SK-N-SH (cell line): ENCODE results near the gene POLE3. TPM values are rescaled to one million over a fixed set of nuclear protein-coding genes. Genes with fewer than 3 reads are reported as not detected.

Experiments
- CTCF ChIA-PET: fragments of 300-600, 350-600 bp; formaldehyde crosslinking; extraction: SDS; loops from one replicate; lab custom pipeline; 2021; lab: Yijun Ruan, JAX
- POLR2A ChIA-PET: fragments of 350-600 bp; sonication (Branson Sonifier 250); formaldehyde crosslinking; extraction: SDS; loops from one replicate; lab custom pipeline; 2020; ENCODE audit warnings: antibody characterized with exemption, inconsistent platforms; lab: Yijun Ruan, JAX
- DNase-seq: peaks from one replicate; pipeline ENCODE4 v3.0.0; 2012
- H2AFZ ChIP-seq: fragments of 200-600 bp; sonication (generic); 2 replicates; pipeline ENCODE4 v1.8.1; 2016; ENCODE audit warnings: antibody characterized with exemption, mild to moderate bottlenecking, low read depth
- H3F3A ChIP-seq: fragments of 200-600 bp; sonication (generic); replicated peaks from 2 replicates; pipeline ENCODE3; 2016; ENCODE audit warnings: antibody characterized with exemption, mild to moderate bottlenecking; ENCODE audit not compliant: insufficient read depth
- H3K27ac ChIP-seq, 2 experiments: fragments of 200-500 bp in 1 of 2; fragments of 200-600 bp in 1 of 2; sonication (Bioruptor generic) in 1 of 2; sonication (generic), shearing (Covaris generic) in 1 of 2; 2 replicates each; pipeline versions ENCODE4 v1.5.1 to v1.6.1; 2014 to 2016; ENCODE audit warnings: low read depth in 2 of 2, inconsistent platforms in 1 of 2, low read length in 1 of 2, mild to moderate bottlenecking in 1 of 2, mixed read lengths in 1 of 2
- H3K27me3 ChIP-seq: fragments of 200-600 bp; sonication (generic), shearing (Covaris generic); 2 replicates; pipeline ENCODE4 v1.6.1; 2016; ENCODE audit warnings: mixed run types; ENCODE audit not compliant: insufficient read depth
- H3K36me3 ChIP-seq, 2 experiments: fragments of 200-500 bp in 1 of 2; fragments of 200-600 bp in 1 of 2; sonication (Bioruptor generic) in 1 of 2; sonication (generic) in 1 of 2; replicated peaks in 1 of 2; 2 replicates each; pipeline versions ENCODE3 to v1.5.1; 2014 to 2016; ENCODE audit warnings: low read length in 1 of 2, mild to moderate bottlenecking in 1 of 2; ENCODE audit not compliant: insufficient read depth in 2 of 2, control insufficient read depth in 1 of 2
- H3K4me1 ChIP-seq, 2 experiments: fragments of 200-500 bp in 1 of 2; fragments of 200-600 bp in 1 of 2; sonication (Bioruptor generic) in 1 of 2; sonication (generic), shearing (Covaris generic) in 1 of 2; 2 replicates each; pipeline versions ENCODE4 v1.5.1 to v1.6.1; 2014 to 2016; ENCODE audit warnings: low read depth in 1 of 2, low read length in 1 of 2, mixed run types in 1 of 2; ENCODE audit not compliant: insufficient read depth in 2 of 2, control insufficient read depth in 1 of 2
- H3K4me2 ChIP-seq: fragments of 200-600 bp; sonication (generic), shearing (Covaris generic); 2 replicates; pipeline ENCODE4 v1.6.1; 2017; ENCODE audit warnings: mixed run types
- H3K4me3 ChIP-seq, 2 experiments: fragments of 200-500 bp in 1 of 2; fragments of 200-600 bp in 1 of 2; sonication (Bioruptor generic) in 1 of 2; sonication (generic), shearing (Covaris generic) in 1 of 2; 2 replicates each; pipeline versions ENCODE4 v1.5.1 to v1.8.1; 2014 to 2016; ENCODE audit warnings: low read depth in 2 of 2, inconsistent platforms in 1 of 2, low read length in 1 of 2, mild to moderate bottlenecking in 1 of 2, mixed read lengths in 1 of 2, moderate library complexity in 1 of 2
- H3K79me2 ChIP-seq: fragments of 200-600 bp; sonication (generic); 2 replicates; pipeline ENCODE4 v1.8.1; 2017; ENCODE audit warnings: mild to moderate bottlenecking; ENCODE audit not compliant: insufficient read depth
- H3K9ac ChIP-seq: fragments of 200-600 bp; sonication (generic); 2 replicates; pipeline ENCODE4 v1.6.1; 2017; ENCODE audit warnings: mixed run types
- H3K9me2 ChIP-seq: fragments of 200-600 bp; sonication (generic); 2 replicates; pipeline ENCODE4 v1.6.1; 2017; ENCODE audit warnings: mixed run types
- H3K9me3 ChIP-seq: fragments of 200-600 bp; sonication (generic); 2 replicates; pipeline ENCODE4 v1.6.1; 2017; ENCODE audit warnings: mixed run types, mild to moderate bottlenecking, moderate library complexity
- H4K20me1 ChIP-seq: fragments of 200-600 bp; sonication (generic); 2 replicates; pipeline ENCODE4 v1.6.1; 2017; ENCODE audit warnings: mild to moderate bottlenecking, mixed run types; ENCODE audit not compliant: insufficient read depth
- CTCF ChIP-seq: fragments of 200-600 bp; sonication (generic); IDR thresholded peaks from 2 replicates; pipeline ENCODE4 v1.6.1; 2017; ENCODE audit warnings: antibody characterized with exemption, mild to moderate bottlenecking, moderate library complexity
- ELF1 ChIP-seq: IDR thresholded peaks from 2 replicates; pipeline ENCODE4 v1.4.0; 2012
- EP300 ChIP-seq, 2 experiments: IDR thresholded peaks; 2 replicates each; pipeline versions ENCODE4 v1.4.0 to v1.6.1; 2012; ENCODE audit warnings: borderline replicate concordance in 1 of 2, low read depth in 1 of 2, low read length in 1 of 2
- EZH2phosphoT487 ChIP-seq: fragments of 200-600 bp; sonication (generic); IDR thresholded peaks from 2 replicates; pipeline ENCODE4 v1.6.1; 2017; ENCODE audit warnings: low read depth, mixed run types, mild to moderate bottlenecking, antibody characterized with exemption, moderate library complexity, borderline replicate concordance
- FOXJ3 ChIP-seq: sonication (generic); formaldehyde crosslinking; IDR thresholded peaks from 2 replicates; pipeline ENCODE4 v1.5.1; 2020; ENCODE audit warnings: mild to moderate bottlenecking, missing genetic modification reagents
- FOXM1 ChIP-seq: IDR thresholded peaks from 2 replicates; pipeline ENCODE4 v1.4.0; 2012; ENCODE audit warnings: low read depth, mild to moderate bottlenecking
- GATA2 ChIP-seq: sonication (generic); formaldehyde crosslinking; IDR thresholded peaks from 2 replicates; pipeline ENCODE4 v1.5.0; 2020; ENCODE audit warnings: mild to moderate bottlenecking, missing genetic modification reagents
- IRF3 ChIP-seq: fragments of 150-350 bp; IDR thresholded peaks from 2 replicates; pipeline ENCODE4 v1.6.1; 2016; ENCODE audit warnings: mild to moderate bottlenecking, low read depth, low read length
- JUND ChIP-seq: IDR thresholded peaks from 2 replicates; pipeline ENCODE4 v1.4.0; 2012
- MAX ChIP-seq: IDR thresholded peaks from 2 replicates; pipeline ENCODE4 v1.4.0; 2012; ENCODE audit warnings: low read depth
- MEF2A ChIP-seq: IDR thresholded peaks from 2 replicates; pipeline ENCODE4 v1.4.0; 2012; ENCODE audit warnings: low read depth, borderline replicate concordance
- NFIC ChIP-seq: IDR thresholded peaks from 2 replicates; pipeline ENCODE4 v1.4.0; 2012; ENCODE audit warnings: borderline replicate concordance
- RAD21 ChIP-seq: IDR thresholded peaks from 2 replicates; pipeline ENCODE4 v1.6.1; 2012; ENCODE audit warnings: mild to moderate bottlenecking, low read length
- RCOR1 ChIP-seq: fragments of 150-350 bp; IDR thresholded peaks from 2 replicates; pipeline ENCODE4 v1.6.1; 2017; ENCODE audit warnings: antibody characterized with exemption, low read length
- SIN3A ChIP-seq: IDR thresholded peaks from 2 replicates; pipeline ENCODE4 v1.6.1; 2012; ENCODE audit warnings: low read depth, mild to moderate bottlenecking, low read length, moderate library complexity, borderline replicate concordance
- SMC3 ChIP-seq: IDR thresholded peaks from 2 replicates; pipeline ENCODE4 v1.6.1; 2012; ENCODE audit warnings: low read depth, low read length, improper control_type of control experiment
- TAF1 ChIP-seq: IDR thresholded peaks from 2 replicates; pipeline ENCODE4 v1.6.1; 2012; ENCODE audit warnings: low read depth, mild to moderate bottlenecking, low read length, moderate library complexity, borderline replicate concordance
- TCF12 ChIP-seq: IDR thresholded peaks from 2 replicates; pipeline ENCODE4 v1.4.0; 2012
- TEAD4 ChIP-seq: IDR thresholded peaks from 2 replicates; pipeline ENCODE4 v1.4.0; 2012; ENCODE audit warnings: mild to moderate bottlenecking, borderline replicate concordance; ENCODE audit not compliant: insufficient read depth
- YY1 ChIP-seq: IDR thresholded peaks from 2 replicates; pipeline ENCODE4 v1.4.0; 2012; ENCODE audit warnings: low read depth, mild to moderate bottlenecking
- WGBS: methylation state at CpG from one replicate; pipeline ENCODE4 v1.1.6; 2017; ENCODE audit warnings: low lambda C conversion rate; 5-methylcytosine and 5-hydroxymethylcytosine counted together
- polyA plus RNA-seq, 3 experiments: library from polyadenylated mRNA; depleted of rRNA; stranded (reverse); fragments of >200 nt; gene quantifications; 2 replicates each; pipeline ENCODE4 v1.2.3, GENCODE V29; 2012
- TF ChIP-seq, protein P1 (sequence below): IDR thresholded peaks from 2 replicates; pipeline ENCODE4 v1.4.0; 2012; ENCODE audit warnings: low read depth, borderline replicate concordance
- TF ChIP-seq, protein P2 (sequence below): fragments of 150-350 bp; IDR thresholded peaks from 2 replicates; pipeline ENCODE4 v1.6.1; 2017; ENCODE audit warnings: antibody characterized with exemption, low read length, low read depth, borderline replicate concordance

POLE3 gene
- polyA plus RNA-seq, 1 of the 3 experiments (the other 2 are of a cell fraction) = 40.1 TPM

GRCh38 chr9:113373256-113373655 is 37.2 kb downstream of the POLE3 start:
- CTCF ChIA-PET = interaction anchor here (1.0 to 1.4 kb wide), 3 partner anchors 18 to 64 kb away, joined by 3 to 5 read pairs (median 3); partner anchors contain the start of gene ALAD
- no peak overlapping the region for H3K27ac ChIP-seq
- H3K9me3 ChIP-seq = no peaks in the 10 kb centered on the region
- no peak overlapping the region for H3K4me2 ChIP-seq
- no peak overlapping the region for H3K4me3 ChIP-seq
- H3F3A ChIP-seq = no peaks in the 10 kb centered on the region
- H3K9ac ChIP-seq = no peak overlapping the region
- H3K9me2 ChIP-seq = no peaks in the 10 kb centered on the region
- peaks cover 0 to 14% of the 10 kb centered on the region in 2 experiments for H3K36me3 ChIP-seq
- DNase-seq = no peak
- no peaks in the 10 kb centered on the region for H4K20me1 ChIP-seq
- no peak overlapping the region for H2AFZ ChIP-seq
- POLR2A ChIA-PET = interaction anchor here (1.3 kb wide), 1 partner anchor 28 kb away, joined by 3 read pairs; the partner anchor contains the start of gene ALAD
- no peak for TF ChIP-seq TAF1
- no peak for TF ChIP-seq GATA2 (CRISPR knock-in tag)
- TF ChIP-seq SIN3A = no peak
- no peak for TF ChIP-seq JUND
- TF ChIP-seq EZH2phosphoT487 = no peak
- no peak for TF ChIP-seq SMC3
- TF ChIP-seq FOXJ3 (CRISPR knock-in tag) = no peak
- TF ChIP-seq TEAD4 = no peak
- TF ChIP-seq YY1 = no peak
- no peak for TF ChIP-seq MEF2A
- TF ChIP-seq TCF12 = no peak
- no peak for TF ChIP-seq MAX
- TF ChIP-seq CTCF = no peak
- 81% methylated on average over 3 of the region's 3 CpGs for WGBS
- H3K4me1 ChIP-seq = peaks cover 0 to 2% of the 10 kb centered on the region in 2 experiments; a peak in 1 of 4 replicates
- H3K79me2 ChIP-seq = no peaks in the 10 kb centered on the region
- no peaks in the 10 kb centered on the region for H3K27me3 ChIP-seq

- WGBS = 94% methylated on average over 5 of the region's 5 CpGs
- CTCF ChIA-PET = interaction anchor here (0.9 kb wide), 1 partner anchor 29 kb away, joined by 5 read pairs; the partner anchor contains the start of gene ALAD
- TF ChIP-seq MAX (no peak), EZH2phosphoT487 (no peak), RCOR1 (no peak), EP300 (IDR thresholded peaks at IDR 0.05; ENCODE audit: borderline replicate concordance in 1 of 2, low read depth in 1 of 2, low read length in 1 of 2) (no peak), RAD21 (no peak), FOXM1 (no peak), IRF3 (no peak), ELF1 (no peak), SMC3 (no peak), TEAD4 (no peak), FOXJ3 (CRISPR knock-in tag) (no peak), JUND (no peak), NFIC (no peak)
- TF ChIP-seq, protein P1, sequence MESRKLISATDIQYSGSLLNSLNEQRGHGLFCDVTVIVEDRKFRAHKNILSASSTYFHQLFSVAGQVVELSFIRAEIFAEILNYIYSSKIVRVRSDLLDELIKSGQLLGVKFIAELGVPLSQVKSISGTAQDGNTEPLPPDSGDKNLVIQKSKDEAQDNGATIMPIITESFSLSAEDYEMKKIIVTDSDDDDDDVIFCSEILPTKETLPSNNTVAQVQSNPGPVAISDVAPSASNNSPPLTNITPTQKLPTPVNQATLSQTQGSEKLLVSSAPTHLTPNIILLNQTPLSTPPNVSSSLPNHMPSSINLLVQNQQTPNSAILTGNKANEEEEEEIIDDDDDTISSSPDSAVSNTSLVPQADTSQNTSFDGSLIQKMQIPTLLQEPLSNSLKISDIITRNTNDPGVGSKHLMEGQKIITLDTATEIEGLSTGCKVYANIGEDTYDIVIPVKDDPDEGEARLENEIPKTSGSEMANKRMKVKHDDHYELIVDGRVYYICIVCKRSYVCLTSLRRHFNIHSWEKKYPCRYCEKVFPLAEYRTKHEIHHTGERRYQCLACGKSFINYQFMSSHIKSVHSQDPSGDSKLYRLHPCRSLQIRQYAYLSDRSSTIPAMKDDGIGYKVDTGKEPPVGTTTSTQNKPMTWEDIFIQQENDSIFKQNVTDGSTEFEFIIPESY = no peak
- TF ChIP-seq, protein P2, sequence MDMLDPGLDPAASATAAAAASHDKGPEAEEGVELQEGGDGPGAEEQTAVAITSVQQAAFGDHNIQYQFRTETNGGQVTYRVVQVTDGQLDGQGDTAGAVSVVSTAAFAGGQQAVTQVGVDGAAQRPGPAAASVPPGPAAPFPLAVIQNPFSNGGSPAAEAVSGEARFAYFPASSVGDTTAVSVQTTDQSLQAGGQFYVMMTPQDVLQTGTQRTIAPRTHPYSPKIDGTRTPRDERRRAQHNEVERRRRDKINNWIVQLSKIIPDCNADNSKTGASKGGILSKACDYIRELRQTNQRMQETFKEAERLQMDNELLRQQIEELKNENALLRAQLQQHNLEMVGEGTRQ = no peak
These were observed 38.4 kb downstream of the POLE3 start for GRCh38 chr9:113372059-113372458.

More at GRCh38 chr9:113372059-113372458, 38.4 kb downstream of the POLE3 start:
- Histone ChIP-seq H3K79me2 (no peaks in the 10 kb centered on the region), H2AFZ (no peak overlapping the region), H3K4me2 (no peak overlapping the region), H3K9me3 (no peaks in the 10 kb centered on the region), H3F3A (no peaks in the 10 kb centered on the region), H3K36me3 (peaks cover 0 to 14% of the 10 kb centered on the region in 2 experiments), H3K4me1 (peaks cover 0 to 2% of the 10 kb centered on the region in 2 experiments; a peak in 1 of 4 replicates), H3K9me2 (no peaks in the 10 kb centered on the region), H3K9ac (no peak overlapping the region), H3K4me3 (no peak overlapping the region), H3K27ac (no peak overlapping the region), H3K27me3 (no peaks in the 10 kb centered on the region), H4K20me1 (no peaks in the 10 kb centered on the region)
- DNase-seq = no peak
- POLR2A ChIA-PET = interaction anchor here (1.3 kb wide), 1 partner anchor 29 kb away, joined by 3 read pairs; the partner anchor contains the start of gene ALAD
